ENCODE results near the gene PTPRD. TPM values are rescaled to one million over a fixed set of nuclear protein-coding genes. Genes with fewer than 3 reads are reported as not detected.

Gene PTPRD
- total and polyA plus RNA-seq, 2 experiments from 2014 or later, result 11.5 to 58.0 TPM

- no peaks in the 10 kb centered on the region for H3K4me1 ChIP-seq (ENCODE audit: insufficient read depth)
- H2AFZ ChIP-seq, result no peak overlapping the region
- H3K36me3 ChIP-seq (ENCODE audit: insufficient read depth), result no peaks in the 10 kb centered on the region
- H3K27me3 Mint-ChIP-seq (ENCODE audit: insufficient read depth, low read depth, poor library complexity), result no peaks in the 10 kb centered on the region
- H3K9me3 Mint-ChIP-seq, result no peaks in the 10 kb centered on the region
- no peak overlapping the region for H3K27ac ChIP-seq (ENCODE audit: low read depth)
- no peak for DNase-seq (ENCODE audit: low spot score)
- no peak overlapping the region for H3K4me2 ChIP-seq
- H3K4me1 Mint-ChIP-seq, result no peaks in the 10 kb centered on the region
- H4K20me1 ChIP-seq (replicated peaks; ENCODE audit: insufficient read depth), result no peaks in the 10 kb centered on the region
- no peak overlapping the region for H3K4me3 Mint-ChIP-seq
- no peaks in the 10 kb centered on the region for H3F3A ChIP-seq (replicated peaks; ENCODE audit: low read depth)
- H3K27ac Mint-ChIP-seq, result no peak overlapping the region
- ATAC-seq, result no peak
- H3K9me2 ChIP-seq (ENCODE audit: insufficient read depth), result no peaks in the 10 kb centered on the region
- H3K79me2 ChIP-seq (replicated peaks; ENCODE audit: insufficient read depth), result no peaks in the 10 kb centered on the region
- no peak overlapping the region for H3K4me3 ChIP-seq
- no peaks in the 10 kb centered on the region for H3K36me3 Mint-ChIP-seq (ENCODE audit: low read depth)
- TF ChIP-seq REST (IDR thresholded peaks at IDR 0.05; ENCODE audit: unreplicated experiment) (no peak), POLR2AphosphoS5 (IDR thresholded peaks at IDR 0.05; ENCODE audit: low read depth) (no peak), ZNF114 (CRISPR knock-in tag; IDR thresholded peaks at IDR 0.05) (no peak), EZH2 (IDR thresholded peaks at IDR 0.05; ENCODE audit: low read depth, unreplicated experiment) (no peak), CREB1 (CRISPR knock-in tag; IDR thresholded peaks at IDR 0.05; ENCODE audit: low read depth) (no peak), ZNF331 (CRISPR knock-in tag; IDR thresholded peaks at IDR 0.05; ENCODE audit: low read depth) (no peak), NANOG (IDR thresholded peaks at IDR 0.05; ENCODE audit: borderline replicate concordance) (no peak), EZH2phosphoT487 (IDR thresholded peaks at IDR 0.05; ENCODE audit: unreplicated experiment) (no peak), JUNB (IDR thresholded peaks at IDR 0.05; ENCODE audit: unreplicated experiment) (no peak), STAT1 (IDR thresholded peaks at IDR 0.05; ENCODE audit: unreplicated experiment) (no peak)
- TF ChIP-seq, protein P1, sequence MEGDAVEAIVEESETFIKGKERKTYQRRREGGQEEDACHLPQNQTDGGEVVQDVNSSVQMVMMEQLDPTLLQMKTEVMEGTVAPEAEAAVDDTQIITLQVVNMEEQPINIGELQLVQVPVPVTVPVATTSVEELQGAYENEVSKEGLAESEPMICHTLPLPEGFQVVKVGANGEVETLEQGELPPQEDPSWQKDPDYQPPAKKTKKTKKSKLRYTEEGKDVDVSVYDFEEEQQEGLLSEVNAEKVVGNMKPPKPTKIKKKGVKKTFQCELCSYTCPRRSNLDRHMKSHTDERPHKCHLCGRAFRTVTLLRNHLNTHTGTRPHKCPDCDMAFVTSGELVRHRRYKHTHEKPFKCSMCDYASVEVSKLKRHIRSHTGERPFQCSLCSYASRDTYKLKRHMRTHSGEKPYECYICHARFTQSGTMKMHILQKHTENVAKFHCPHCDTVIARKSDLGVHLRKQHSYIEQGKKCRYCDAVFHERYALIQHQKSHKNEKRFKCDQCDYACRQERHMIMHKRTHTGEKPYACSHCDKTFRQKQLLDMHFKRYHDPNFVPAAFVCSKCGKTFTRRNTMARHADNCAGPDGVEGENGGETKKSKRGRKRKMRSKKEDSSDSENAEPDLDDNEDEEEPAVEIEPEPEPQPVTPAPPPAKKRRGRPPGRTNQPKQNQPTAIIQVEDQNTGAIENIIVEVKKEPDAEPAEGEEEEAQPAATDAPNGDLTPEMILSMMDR (conservative IDR thresholded peaks at IDR 0.05; ENCODE audit: low read depth in 2 of 2), result no peak
- TF ChIP-seq, protein P2, sequence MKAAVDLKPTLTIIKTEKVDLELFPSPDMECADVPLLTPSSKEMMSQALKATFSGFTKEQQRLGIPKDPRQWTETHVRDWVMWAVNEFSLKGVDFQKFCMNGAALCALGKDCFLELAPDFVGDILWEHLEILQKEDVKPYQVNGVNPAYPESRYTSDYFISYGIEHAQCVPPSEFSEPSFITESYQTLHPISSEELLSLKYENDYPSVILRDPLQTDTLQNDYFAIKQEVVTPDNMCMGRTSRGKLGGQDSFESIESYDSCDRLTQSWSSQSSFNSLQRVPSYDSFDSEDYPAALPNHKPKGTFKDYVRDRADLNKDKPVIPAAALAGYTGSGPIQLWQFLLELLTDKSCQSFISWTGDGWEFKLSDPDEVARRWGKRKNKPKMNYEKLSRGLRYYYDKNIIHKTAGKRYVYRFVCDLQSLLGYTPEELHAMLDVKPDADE (IDR thresholded peaks at IDR 0.05), result no peak
- TF ChIP-seq, protein P3, sequence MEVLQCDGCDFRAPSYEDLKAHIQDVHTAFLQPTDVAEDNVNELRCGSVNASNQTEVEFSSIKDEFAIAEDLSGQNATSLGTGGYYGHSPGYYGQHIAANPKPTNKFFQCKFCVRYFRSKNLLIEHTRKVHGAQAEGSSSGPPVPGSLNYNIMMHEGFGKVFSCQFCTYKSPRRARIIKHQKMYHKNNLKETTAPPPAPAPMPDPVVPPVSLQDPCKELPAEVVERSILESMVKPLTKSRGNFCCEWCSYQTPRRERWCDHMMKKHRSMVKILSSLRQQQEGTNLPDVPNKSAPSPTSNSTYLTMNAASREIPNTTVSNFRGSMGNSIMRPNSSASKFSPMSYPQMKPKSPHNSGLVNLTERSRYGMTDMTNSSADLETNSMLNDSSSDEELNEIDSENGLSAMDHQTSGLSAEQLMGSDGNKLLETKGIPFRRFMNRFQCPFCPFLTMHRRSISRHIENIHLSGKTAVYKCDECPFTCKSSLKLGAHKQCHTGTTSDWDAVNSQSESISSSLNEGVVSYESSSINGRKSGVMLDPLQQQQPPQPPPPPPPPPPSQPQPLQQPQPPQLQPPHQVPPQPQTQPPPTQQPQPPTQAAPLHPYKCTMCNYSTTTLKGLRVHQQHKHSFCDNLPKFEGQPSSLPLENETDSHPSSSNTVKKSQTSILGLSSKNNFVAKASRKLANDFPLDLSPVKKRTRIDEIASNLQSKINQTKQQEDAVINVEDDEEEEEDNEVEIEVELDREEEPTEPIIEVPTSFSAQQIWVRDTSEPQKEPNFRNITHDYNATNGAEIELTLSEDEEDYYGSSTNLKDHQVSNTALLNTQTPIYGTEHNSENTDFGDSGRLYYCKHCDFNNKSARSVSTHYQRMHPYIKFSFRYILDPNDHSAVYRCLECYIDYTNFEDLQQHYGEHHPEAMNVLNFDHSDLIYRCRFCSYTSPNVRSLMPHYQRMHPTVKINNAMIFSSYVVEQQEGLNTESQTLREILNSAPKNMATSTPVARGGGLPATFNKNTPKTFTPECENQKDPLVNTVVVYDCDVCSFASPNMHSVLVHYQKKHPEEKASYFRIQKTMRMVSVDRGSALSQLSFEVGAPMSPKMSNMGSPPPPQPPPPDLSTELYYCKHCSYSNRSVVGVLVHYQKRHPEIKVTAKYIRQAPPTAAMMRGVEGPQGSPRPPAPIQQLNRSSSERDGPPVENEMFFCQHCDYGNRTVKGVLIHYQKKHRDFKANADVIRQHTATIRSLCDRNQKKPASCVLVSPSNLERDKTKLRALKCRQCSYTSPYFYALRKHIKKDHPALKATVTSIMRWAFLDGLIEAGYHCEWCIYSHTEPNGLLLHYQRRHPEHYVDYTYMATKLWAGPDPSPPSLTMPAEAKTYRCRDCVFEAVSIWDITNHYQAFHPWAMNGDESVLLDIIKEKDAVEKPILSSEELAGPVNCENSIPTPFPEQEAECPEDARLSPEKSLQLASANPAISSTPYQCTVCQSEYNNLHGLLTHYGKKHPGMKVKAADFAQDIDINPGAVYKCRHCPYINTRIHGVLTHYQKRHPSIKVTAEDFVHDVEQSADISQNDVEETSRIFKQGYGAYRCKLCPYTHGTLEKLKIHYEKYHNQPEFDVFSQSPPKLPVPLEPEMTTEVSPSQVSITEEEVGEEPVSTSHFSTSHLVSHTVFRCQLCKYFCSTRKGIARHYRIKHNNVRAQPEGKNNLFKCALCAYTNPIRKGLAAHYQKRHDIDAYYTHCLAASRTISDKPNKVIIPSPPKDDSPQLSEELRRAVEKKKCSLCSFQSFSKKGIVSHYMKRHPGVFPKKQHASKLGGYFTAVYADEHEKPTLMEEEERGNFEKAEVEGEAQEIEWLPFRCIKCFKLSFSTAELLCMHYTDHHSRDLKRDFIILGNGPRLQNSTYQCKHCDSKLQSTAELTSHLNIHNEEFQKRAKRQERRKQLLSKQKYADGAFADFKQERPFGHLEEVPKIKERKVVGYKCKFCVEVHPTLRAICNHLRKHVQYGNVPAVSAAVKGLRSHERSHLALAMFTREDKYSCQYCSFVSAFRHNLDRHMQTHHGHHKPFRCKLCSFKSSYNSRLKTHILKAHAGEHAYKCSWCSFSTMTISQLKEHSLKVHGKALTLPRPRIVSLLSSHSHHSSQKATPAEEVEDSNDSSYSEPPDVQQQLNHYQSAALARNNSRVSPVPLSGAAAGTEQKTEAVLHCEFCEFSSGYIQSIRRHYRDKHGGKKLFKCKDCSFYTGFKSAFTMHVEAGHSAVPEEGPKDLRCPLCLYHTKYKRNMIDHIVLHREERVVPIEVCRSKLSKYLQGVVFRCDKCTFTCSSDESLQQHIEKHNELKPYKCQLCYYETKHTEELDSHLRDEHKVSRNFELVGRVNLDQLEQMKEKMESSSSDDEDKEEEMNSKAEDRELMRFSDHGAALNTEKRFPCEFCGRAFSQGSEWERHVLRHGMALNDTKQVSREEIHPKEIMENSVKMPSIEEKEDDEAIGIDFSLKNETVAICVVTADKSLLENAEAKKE (CRISPR knock-in tag; IDR thresholded peaks at IDR 0.05), result no peak
- H3K27me3 ChIP-seq (ENCODE audit: insufficient read depth), result no peaks in the 10 kb centered on the region
Measured at GRCh38 chr9:8569823-8570222, 2043.0 kb downstream of the PTPRD start.
